Breast epithelium (tissue), 4 donors: ENCODE data around the gene QSOX2. TPM values are rescaled to one million over a fixed set of nuclear protein-coding genes. Genes with fewer than 3 reads are reported as not detected.

Experiments
- DNase-seq, 2 donors: peaks; one replicate each; pipeline ENCODE4 v3.0.0-alpha.2; 2019; ENCODE audit warnings: low spot score in 2 of 2
- H3K27ac ChIP-seq, 2 donors: fragments of 200-600 bp; sonication (generic) in 1 of 2; one replicate each; pipeline ENCODE4 v1.5.1; 2016 to 2019; ENCODE audit warnings: mild to moderate bottlenecking in 1 of 2
- H3K27me3 ChIP-seq, 2 donors: fragments of 200-600 bp; sonication (generic) in 1 of 2; one replicate each; pipeline versions ENCODE4 v1.5.1 to v1.6.0; 2017 to 2019; ENCODE audit warnings: control low read depth in 1 of 2, mild to moderate bottlenecking in 1 of 2
- H3K36me3 ChIP-seq: fragments of 200-600 bp; one replicate; pipeline ENCODE4 v1.5.1; 2019
- H3K4me1 ChIP-seq, 2 donors: fragments of 200-600 bp; sonication (generic); one replicate each; pipeline ENCODE4 v1.5.1; 2016 to 2019; ENCODE audit warnings: control low read depth in 1 of 2
- H3K4me3 ChIP-seq, 3 donors: fragments of 200-600 bp; sonication (generic); 1 replicate in 2 of 3; 2 replicates in 1 of 3; pipeline ENCODE4 v1.5.1; 2016 to 2019; ENCODE audit warnings: mild to moderate bottlenecking in 3 of 3, moderate library complexity in 2 of 3
- H3K9me3 ChIP-seq, 2 donors: fragments of 200-600 bp; sonication (generic) in 1 of 2; one replicate each; pipeline ENCODE4 v1.5.1; 2016 to 2019; ENCODE audit warnings: control low read depth in 1 of 2
- POLR2A ChIP-seq: fragments of 450-650 bp; IDR thresholded peaks from one replicate; pipeline ENCODE4 v1.6.1; 2016; ENCODE audit warnings: antibody characterized with exemption, mild to moderate bottlenecking, moderate library complexity
- POLR2AphosphoS5 ChIP-seq, 3 donors: sonication (generic); formaldehyde crosslinking; IDR thresholded peaks; one replicate each; pipeline ENCODE4 v1.6.1; 2017; ENCODE audit warnings: antibody characterized with exemption in 3 of 3
- intact Hi-C: fragments of 100-400 bp; cut with DNase I; formaldehyde crosslinking; loops from one replicate; pipeline ENCODE4 v1.15.1; 2023; ENCODE audit warnings: low total_unique reads
- total RNA-seq, 3 donors: library from RNA; depleted of rRNA; stranded (reverse); fragments of >200 nt; gene quantifications; one replicate each; pipeline ENCODE4 v1.1.0, GENCODE V29; 2016
- TF ChIP-seq, protein P1 (sequence below), 3 donors: fragments of 450-650 bp; IDR thresholded peaks; one replicate each; pipeline ENCODE4 v1.5.1; 2016 to 2017; ENCODE audit warnings: antibody characterized with exemption in 3 of 3, mild to moderate bottlenecking in 3 of 3, moderate library complexity in 3 of 3

Gene QSOX2
- total RNA-seq, 3 donors from 2014 or later = 5.6 to 8.8 (median 6.2) TPM

DNA sequence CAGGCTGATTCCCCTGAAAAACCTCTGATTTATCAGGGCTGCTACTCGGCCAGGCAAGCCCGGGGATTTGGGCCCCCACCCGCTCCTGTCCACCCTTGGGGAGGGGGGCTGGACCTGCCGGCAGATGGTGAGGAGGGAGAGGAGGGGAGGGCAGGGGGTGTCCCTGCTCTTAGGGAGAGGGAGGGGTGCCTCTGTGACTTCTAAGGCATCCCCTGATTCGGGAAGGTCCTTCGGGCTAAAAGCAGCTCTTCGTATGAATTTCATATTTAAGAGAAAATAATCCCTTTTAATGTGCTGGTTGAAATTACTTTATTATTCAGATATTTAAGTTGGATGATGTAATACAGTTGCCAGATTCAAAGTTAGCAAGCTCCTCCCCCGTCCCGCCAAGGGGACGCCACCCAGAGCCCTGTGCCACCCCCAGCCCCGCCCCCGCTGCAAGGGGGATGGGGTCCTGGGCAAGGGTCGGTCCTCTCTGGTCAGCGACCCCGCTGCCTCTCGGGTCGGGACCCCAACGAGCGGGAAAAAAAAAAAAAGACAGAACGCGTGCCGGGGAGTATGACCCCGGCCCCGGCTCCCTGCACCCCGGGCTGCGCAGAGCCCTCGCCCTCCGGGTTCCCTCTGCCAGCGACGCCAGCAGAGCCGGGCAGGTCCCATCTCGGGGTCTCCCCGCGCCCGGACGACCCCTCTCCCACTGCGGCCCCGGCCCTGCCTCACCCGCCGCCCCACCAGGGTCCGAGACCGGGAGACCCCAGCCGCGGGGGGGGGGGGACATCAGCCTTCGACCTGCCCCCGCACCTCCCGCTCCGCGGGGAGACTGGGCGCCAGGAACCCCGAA lies 53.1 kb downstream of the QSOX2 start:
- Histone ChIP-seq H3K27ac (no peak overlapping the region), H3K9me3 (no peaks in the 10 kb centered on the region), H3K4me3 (no peak overlapping the region), H3K4me1 (no peaks in the 10 kb centered on the region), H3K36me3 (no peaks in the 10 kb centered on the region), H3K27me3 (peaks cover 7 to 97% of the 10 kb centered on the region in 2 donors)
- intact Hi-C loops = no loop called here
- no peak for DNase-seq
- TF ChIP-seq POLR2A = no peak
- TF ChIP-seq, protein P1, sequence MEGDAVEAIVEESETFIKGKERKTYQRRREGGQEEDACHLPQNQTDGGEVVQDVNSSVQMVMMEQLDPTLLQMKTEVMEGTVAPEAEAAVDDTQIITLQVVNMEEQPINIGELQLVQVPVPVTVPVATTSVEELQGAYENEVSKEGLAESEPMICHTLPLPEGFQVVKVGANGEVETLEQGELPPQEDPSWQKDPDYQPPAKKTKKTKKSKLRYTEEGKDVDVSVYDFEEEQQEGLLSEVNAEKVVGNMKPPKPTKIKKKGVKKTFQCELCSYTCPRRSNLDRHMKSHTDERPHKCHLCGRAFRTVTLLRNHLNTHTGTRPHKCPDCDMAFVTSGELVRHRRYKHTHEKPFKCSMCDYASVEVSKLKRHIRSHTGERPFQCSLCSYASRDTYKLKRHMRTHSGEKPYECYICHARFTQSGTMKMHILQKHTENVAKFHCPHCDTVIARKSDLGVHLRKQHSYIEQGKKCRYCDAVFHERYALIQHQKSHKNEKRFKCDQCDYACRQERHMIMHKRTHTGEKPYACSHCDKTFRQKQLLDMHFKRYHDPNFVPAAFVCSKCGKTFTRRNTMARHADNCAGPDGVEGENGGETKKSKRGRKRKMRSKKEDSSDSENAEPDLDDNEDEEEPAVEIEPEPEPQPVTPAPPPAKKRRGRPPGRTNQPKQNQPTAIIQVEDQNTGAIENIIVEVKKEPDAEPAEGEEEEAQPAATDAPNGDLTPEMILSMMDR (IDR thresholded peaks at IDR 0.05) = no peak
- no peak for TF ChIP-seq POLR2AphosphoS5 (IDR thresholded peaks at IDR 0.05)

DNA sequence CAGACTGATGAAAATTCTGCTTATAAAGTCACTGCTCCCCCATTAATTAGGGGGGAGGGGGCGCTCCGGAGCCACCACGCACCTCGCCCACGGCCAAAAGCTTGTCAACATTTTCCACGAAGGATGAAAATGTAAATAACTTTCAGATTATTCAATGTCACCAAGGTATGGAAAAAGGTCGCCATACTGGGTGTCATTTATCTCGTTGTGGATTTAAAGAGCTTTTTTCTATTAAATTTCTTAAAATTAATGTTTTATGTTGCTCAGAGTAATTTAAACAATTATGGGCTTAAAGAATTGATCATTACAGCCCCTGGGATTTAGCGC lies 53.7 kb downstream of the QSOX2 start:
- H3K27me3 ChIP-seq = peaks cover 7 to 97% of the 10 kb centered on the region in 2 donors
- intact Hi-C loops = no loop called here
- H3K27ac ChIP-seq = no peak overlapping the region
- H3K9me3 ChIP-seq = no peaks in the 10 kb centered on the region
- no peak for TF ChIP-seq POLR2AphosphoS5 (IDR thresholded peaks at IDR 0.05)
- no peaks in the 10 kb centered on the region for H3K4me1 ChIP-seq
- H3K36me3 ChIP-seq = no peaks in the 10 kb centered on the region
- no peak for DNase-seq
- no peak overlapping the region for H3K4me3 ChIP-seq

DNA sequence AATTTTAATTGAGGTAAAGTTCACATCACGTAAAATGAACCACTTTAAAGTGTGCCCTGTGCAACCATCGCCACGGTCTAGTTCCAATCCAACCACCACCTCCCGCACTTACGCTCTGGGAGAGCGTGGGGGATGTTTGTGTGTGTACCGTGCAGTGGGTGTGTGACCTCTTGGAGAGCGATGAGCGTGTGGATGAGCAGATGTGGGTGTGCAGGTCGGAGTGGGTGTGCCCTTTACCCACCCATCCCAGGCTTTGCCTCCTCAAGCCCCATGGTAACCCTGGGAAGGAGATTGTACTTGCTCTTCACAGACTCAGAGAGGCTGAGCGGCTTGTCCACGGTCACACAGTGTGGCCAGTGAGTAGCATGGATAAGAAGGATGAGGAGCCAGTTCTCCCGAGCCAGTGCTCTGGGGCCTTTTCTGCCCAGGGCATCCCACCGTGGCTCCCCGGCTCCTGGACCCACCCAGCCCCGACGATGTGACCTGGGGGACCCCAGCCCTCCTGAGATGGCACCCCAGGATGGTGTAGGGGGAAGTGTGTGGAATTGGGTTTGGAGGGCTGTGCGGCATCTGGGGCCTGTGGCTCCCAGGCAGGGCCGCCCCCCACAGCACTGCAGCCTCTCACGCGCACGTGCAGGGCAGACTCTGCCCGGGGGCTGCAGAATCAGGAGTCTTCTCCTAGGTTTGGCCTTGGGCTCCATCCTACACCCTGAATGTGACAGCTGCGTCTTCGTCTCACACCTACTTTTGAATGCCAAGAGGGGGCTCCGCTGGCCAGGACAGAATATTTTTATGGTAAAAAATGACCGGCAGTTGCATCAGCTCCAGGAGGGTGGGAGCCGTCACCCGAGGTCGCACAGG lies 54.3 kb downstream of the QSOX2 start:
- Histone ChIP-seq H3K4me1 (no peaks in the 10 kb centered on the region), H3K4me3 (no peak overlapping the region), H3K27me3 (peaks cover 7 to 97% of the 10 kb centered on the region in 2 donors), H3K27ac (no peak overlapping the region), H3K36me3 (no peaks in the 10 kb centered on the region), H3K9me3 (no peaks in the 10 kb centered on the region)
- TF ChIP-seq, protein P1 (IDR thresholded peaks at IDR 0.05) = no peak
- TF ChIP-seq POLR2AphosphoS5 (IDR thresholded peaks at IDR 0.05) (no peak), POLR2A (no peak)
- no peak for DNase-seq
- intact Hi-C loops = no loop called here

DNA sequence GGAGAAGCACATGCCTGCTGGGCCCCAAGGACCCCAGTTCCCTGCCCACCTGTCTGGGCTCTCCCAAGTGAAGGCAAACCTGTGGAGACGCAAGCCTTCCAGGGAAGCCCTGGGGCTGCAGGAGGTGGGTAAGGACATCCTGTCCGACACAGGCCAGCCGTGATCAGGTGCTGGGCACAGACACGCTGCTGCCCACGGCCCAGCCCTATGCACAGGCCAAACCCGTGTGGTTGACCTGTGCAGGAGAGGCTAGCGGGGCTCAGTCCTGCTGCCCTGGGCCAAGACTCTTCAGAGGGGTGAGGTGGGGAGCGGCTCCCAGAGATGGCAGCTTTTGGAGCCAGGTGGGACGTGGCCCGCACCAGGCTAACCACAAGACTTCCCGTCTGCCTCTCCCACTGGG lies 55.0 kb downstream of the QSOX2 start:
- H3K27me3 ChIP-seq = peaks cover 5 to 97% of the 10 kb centered on the region in 2 donors

DNA sequence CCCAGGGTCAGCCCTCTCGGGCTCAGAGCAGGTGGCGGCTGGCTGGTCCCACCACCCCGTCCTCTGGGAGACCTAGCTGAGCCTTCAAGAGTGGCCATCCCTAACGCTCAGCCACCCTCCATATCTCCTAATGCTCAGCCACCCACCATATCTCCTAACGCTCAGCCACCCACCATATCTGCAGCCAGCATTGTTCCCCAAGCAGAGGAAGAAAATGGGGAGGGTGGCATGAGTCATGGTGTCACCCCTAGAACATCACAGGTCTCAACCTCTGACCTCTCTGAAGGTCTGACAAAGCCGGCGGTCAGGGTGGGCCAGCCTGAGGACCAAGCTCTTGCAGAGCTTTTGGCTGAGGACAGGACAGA lies 55.4 kb downstream of the QSOX2 start:
- H3K4me3 ChIP-seq = no peak overlapping the region
- no peaks in the 10 kb centered on the region for H3K36me3 ChIP-seq
- no peak overlapping the region for H3K27ac ChIP-seq
- no peaks in the 10 kb centered on the region for H3K4me1 ChIP-seq
- peaks cover 5 to 97% of the 10 kb centered on the region in 2 donors for H3K27me3 ChIP-seq
- intact Hi-C loops = no loop called here
- no peaks in the 10 kb centered on the region for H3K9me3 ChIP-seq
- TF ChIP-seq, protein P1 (IDR thresholded peaks at IDR 0.05) = no peak
- DNase-seq = no peak

More for the DNA sequence above, 55.0 kb downstream of the QSOX2 start:
- no peak for DNase-seq
- Histone ChIP-seq H3K4me3 (no peak overlapping the region), H3K4me1 (no peaks in the 10 kb centered on the region), H3K36me3 (no peaks in the 10 kb centered on the region), H3K9me3 (no peaks in the 10 kb centered on the region), H3K27ac (no peak overlapping the region)
- intact Hi-C loops = no loop called here
- TF ChIP-seq POLR2AphosphoS5 (IDR thresholded peaks at IDR 0.05) (no peak), POLR2A (no peak)
- TF ChIP-seq, protein P1 (IDR thresholded peaks at IDR 0.05) = no peak
